Pons (tissue), 1 donor: ENCODE measurements around the gene PCDHGA9.
"Not testable (repeated sequence)": the region's sequence is repeated elsewhere in the genome, so short reads cannot be mapped to it uniquely, and the experiment has no call there.

Experiments used
- DNase-seq: peaks from one replicate; pipeline ENCODE4 v3.0.0-alpha.2; 2016; ENCODE audit warnings: low spot score

PCDHGA9 gene

GRCh38 chr5:141414548-141415274, 12.1 kb downstream of the PCDHGA9 start:
- not testable (repeated sequence) for DNase-seq

DNA sequence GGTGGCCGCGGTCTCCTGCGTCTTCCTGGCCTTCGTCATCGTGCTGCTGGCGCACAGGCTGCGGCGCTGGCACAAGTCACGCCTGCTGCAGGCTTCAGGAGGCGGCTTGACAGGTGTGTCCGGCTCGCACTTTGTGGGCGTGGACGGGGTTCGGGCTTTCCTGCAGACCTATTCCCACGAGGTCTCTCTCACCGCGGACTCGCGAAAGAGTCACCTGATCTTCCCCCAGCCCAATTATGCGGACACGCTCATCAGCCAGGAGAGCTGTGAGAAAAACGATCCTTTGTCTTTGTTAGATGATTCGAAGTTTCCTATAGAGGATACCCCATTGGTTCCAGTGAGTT, 12.7 kb downstream of the PCDHGA9 start:
- not testable (repeated sequence) for DNase-seq

GRCh38 chr5:141417494-141418172, 15.1 kb downstream of the PCDHGA9 start, which contains the start of gene PCDHGB7:
PCDHGB7 (plus strand) TSS chr5:141417677; CDS start chr5:141417860, 183 bp downstream.
- peak; percentile 16 for DNase-seq

- no peak for DNase-seq
Measured at GRCh38 chr5:141419074-141419880, 16.7 kb downstream of the PCDHGA9 start.

DNA sequence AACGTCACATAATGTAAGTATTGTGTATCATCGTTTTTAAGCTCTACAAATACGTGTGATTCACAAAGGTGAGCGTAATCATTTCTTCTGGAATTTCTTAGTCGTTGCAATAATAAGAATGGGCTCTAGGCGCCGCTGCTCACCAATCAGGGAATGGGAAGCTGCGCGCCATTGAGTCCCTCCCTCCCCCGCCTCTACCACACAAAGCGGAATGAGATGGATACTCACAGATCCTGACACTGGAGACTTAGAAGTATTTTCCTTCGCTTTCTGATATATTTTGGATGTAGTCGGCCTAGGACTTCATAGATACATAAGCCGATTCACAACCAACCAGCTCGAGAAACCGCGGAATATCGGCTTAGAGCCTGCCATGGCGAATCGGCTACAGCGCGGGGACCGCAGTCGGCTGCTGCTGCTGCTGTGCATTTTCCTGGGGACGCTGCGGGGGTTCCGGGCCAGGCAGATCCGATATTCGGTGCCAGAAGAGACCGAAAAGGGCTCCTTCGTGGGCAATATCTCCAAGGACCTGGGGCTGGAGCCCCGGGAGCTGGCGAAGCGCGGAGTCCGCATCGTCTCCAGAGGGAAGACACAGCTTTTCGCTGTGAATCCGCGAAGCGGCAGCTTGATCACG, 18.4 kb downstream of the PCDHGA9 start, which contains the start of gene PCDHGA11:
Gene PCDHGA11, plus strand, starts transcription at position 197 of the 634 bp plus-strand sequence. Its CDS starts 177 bp downstream, at position 374.
- DNase-seq = no peak

GRCh38 chr5:141421489-141421855, 18.9 kb downstream of the PCDHGA9 start:
- no peak for DNase-seq

- DNase-seq = no peak
Measured at GRCh38 chr5:141422742-141423291, 20.2 kb downstream of the PCDHGA9 start.

GRCh38 chr5:141427783-141428426, 25.3 kb downstream of the PCDHGA9 start:
- DNase-seq = no peak

GRCh38 chr5:141430332-141431113, 27.9 kb downstream of the PCDHGA9 start, which contains the start of gene PCDHGA12:
PCDHGA12 (plus strand) TSS chr5:141430507; CDS start chr5:141430760, 253 bp downstream.
- peak; percentile 69 for DNase-seq

DNA sequence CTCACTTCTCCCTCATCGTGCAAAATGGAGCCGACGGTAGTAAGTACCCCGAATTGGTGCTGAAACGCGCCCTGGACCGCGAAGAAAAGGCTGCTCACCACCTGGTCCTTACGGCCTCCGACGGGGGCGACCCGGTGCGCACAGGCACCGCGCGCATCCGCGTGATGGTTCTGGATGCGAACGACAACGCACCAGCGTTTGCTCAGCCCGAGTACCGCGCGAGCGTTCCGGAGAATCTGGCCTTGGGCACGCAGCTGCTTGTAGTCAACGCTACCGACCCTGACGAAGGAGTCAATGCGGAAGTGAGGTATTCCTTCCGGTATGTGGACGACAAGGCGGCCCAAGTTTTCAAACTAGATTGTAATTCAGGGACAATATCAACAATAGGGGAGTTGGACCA, 28.7 kb downstream of the PCDHGA9 start:
- no peak for DNase-seq

GRCh38 chr5:141432308-141432707, 29.7 kb downstream of the PCDHGA9 start:
- DNase-seq = not testable (repeated sequence)

DNA sequence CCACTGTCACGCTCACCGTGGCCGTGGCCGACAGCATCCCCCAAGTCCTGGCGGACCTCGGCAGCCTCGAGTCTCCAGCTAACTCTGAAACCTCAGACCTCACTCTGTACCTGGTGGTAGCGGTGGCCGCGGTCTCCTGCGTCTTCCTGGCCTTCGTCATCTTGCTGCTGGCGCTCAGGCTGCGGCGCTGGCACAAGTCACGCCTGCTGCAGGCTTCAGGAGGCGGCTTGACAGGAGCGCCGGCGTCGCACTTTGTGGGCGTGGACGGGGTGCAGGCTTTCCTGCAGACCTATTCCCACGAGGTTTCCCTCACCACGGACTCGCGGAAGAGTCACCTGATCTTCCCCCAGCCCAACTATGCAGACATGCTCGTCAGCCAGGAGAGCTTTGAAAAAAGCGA, 30.1 kb downstream of the PCDHGA9 start:
- not testable (repeated sequence) for DNase-seq

- DNase-seq = no peak
Measured at GRCh38 chr5:141434006-141434405, 31.4 kb downstream of the PCDHGA9 start.

DNA sequence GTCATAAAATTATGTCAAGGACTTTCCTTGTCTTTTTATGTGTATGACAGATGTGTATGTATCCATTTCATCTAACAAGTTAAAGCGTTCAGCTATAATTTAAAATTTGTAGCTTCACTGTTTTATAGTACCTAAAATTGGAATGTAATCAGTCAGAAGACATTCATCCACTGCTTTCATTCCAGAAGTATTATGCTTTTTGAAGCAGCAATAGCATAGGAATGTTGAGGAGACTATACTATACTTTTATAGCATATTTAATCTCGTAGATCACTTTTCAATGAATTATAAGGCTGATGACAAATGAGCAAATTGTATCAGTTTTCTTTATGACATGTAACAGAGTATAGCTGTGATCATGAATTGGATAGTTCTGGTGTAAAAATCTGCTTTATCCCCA, 34.6 kb downstream of the PCDHGA9 start:
- no peak for DNase-seq

DNA sequence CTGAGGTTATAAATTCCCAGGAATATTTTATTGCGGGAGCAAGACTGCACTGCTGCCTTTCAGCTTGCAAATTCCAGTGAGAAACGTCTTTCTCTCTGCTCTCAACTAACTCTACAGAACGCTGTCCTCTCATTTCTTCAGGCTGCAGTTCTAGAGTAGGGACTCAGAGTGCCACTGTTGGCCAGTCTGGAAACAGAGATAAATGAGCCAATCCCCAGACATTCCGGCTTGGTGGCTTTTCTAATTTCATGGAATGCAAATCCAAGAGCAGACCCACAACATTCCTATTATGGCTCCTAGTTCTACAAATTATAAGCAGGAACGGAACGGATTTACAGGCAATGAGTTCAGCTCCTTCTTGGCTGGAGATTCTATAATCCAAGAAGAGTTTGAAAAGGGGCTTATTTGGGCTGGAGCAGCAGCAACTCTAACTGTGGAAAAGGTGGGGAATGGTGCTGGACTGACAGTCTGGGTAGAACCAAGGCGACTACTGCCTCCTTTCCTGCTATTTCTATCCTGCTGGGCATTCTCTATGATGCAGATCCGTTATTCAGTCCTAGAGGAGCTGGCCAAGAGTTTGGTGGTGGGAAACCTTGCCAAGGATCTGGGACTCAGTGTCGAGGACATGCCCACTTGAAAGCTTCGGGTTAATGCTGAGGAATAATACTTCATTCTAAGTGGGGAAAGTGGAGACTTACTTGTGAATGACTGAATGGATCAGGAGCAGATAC, 37.0 kb downstream of the PCDHGA9 start:
- DNase-seq = no peak

- DNase-seq = no peak
Measured at GRCh38 chr5:141440341-141440740, 37.8 kb downstream of the PCDHGA9 start.

GRCh38 chr5:141441571-141442170, 39.1 kb downstream of the PCDHGA9 start:
- no peak for DNase-seq
